ENCODE data around the gene SPATA31C2.

Gene SPATA31C2

GRCh38 chr9:88084357-88085183, 53.7 kb downstream of the SPATA31C2 start:
- H3K27ac ChIP-seq (ENCODE audit: low read depth, low read length), result no peak overlapping the region
- no peaks in the 10 kb centered on the region for H3K9me2 ChIP-seq (replicated peaks; ENCODE audit: control insufficient read depth, low read length)
- H3K27me3 ChIP-seq (ENCODE audit: control insufficient read depth, low read length), result no peaks in the 10 kb centered on the region
- H3K36me3 ChIP-seq (ENCODE audit: control insufficient read depth, low read length), result no peaks in the 10 kb centered on the region
- TF ChIP-seq CTCF (IDR thresholded peaks at IDR 0.05; ENCODE audit: low read depth, low read length, poor library complexity, severe bottlenecking) (no peak), EZH2phosphoT487 (IDR thresholded peaks at IDR 0.05; ENCODE audit: borderline replicate concordance, low read length) (no peak)
- H3K9me3 ChIP-seq (ENCODE audit: control insufficient read depth, insufficient read depth, low read length), result no peaks in the 10 kb centered on the region
- H3K4me1 ChIP-seq (ENCODE audit: control insufficient read depth, low read length), result no peaks in the 10 kb centered on the region
- H4K20me1 ChIP-seq (ENCODE audit: control insufficient read depth, insufficient read depth, low read depth, low read length), result no peaks in the 10 kb centered on the region
- H3K79me2 ChIP-seq (ENCODE audit: control insufficient read depth, low read length), result no peaks in the 10 kb centered on the region
- H3K4me2 ChIP-seq (ENCODE audit: low read length), result no peak overlapping the region
- no peaks in the 10 kb centered on the region for H3F3A ChIP-seq (ENCODE audit: control insufficient read depth, insufficient read depth)
- no peak overlapping the region for H3K4me3 ChIP-seq (ENCODE audit: low read length)
